Activated CD4-positive, alpha-beta T cell treated with anti-CD3 and anti-CD28 coated beads, Interleukin-2, amount 50 U/mL, for 24 hours (primary cell): ENCODE measurements around the gene SLC5A6.
A peak's percentile ranks its signal among the peaks of the same experiment; 100 is the strongest.

Experiments
- DNase-seq, 2 donors: peaks; one replicate each; pipeline ENCODE4 v3.0.0-alpha.2; 2020; ENCODE audit warnings: low read depth in 1 of 2, low spot score in 1 of 2

The SLC5A6 gene

GRCh38 chr2:27211943-27212625 lies at the start of gene SLC5A6, which contains the start of gene ATRAID:
Gene SLC5A6, minus strand, starts transcription at chr2:27212268. Its CDS starts 4,618 bp downstream, at chr2:27207650.
Gene ATRAID, plus strand, starts transcription at chr2:27212041. Its CDS starts 328 bp downstream, at chr2:27212369.
- DNase-seq, result peak; percentile 84 to 85

GRCh38 chr2:27261241-27261925 lies 49.3 kb upstream of the SLC5A6 start:
- DNase-seq, result no peak

GRCh38 chr2:27258051-27258450 lies 46.0 kb upstream of the SLC5A6 start:
- DNase-seq, result no peak

DNA sequence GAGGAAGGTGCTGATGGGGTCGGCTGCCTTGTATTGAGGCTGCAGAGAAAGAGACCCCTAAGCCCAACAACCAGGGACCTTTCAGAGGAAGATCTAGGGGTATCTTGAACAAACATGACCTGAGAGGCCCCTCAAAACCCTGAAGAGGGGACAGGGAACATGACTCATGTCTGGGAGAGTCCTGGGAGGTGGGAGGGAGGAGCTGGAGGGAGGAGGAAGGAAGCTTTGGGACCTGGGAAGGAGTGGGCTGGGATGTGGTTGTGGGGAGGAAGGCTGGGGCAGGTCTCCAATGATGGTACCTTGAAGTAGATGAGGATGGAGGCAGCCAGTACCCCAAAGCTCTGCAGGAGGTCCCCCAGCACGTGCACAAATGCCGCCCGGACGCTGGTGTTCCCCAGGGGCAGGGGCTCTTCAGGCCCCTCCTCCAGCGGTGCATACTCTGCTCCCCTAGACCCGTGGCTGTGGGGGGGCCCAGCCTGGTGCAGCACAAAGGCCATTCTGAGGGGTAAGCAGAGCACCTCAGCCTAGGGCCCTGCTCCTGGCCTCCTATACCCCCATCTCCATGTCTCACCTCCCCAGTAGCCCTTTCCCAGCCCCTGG lies 44.9 kb upstream of the SLC5A6 start:
- DNase-seq, result no peak

GRCh38 chr2:27255660-27256059 lies 43.6 kb upstream of the SLC5A6 start:
- no peak for DNase-seq

- no peak for DNase-seq
These were observed 43.1 kb upstream of the SLC5A6 start for GRCh38 chr2:27255187-27255586.

DNA sequence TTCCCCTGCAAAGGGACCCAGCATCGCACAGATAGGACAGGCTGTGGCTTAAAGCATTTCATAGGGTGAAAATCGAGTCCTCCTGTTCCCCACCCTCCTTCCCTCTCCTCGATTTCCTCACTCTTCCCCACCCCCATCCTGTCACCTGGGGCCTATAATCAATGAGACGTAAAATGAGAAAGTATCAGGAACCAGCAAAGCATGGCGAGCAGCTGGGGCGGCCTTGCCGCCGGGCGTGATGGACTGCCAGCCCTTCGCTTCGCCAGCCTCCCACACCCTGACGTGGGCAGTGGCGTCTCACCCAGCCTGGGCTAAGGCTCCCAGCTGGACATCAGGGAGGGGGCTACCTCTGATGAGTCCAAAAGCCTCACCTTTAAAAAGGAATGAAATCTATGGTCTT lies 39.7 kb upstream of the SLC5A6 start:
- no peak for DNase-seq

- DNase-seq, result no peak
These were observed 38.7 kb upstream of the SLC5A6 start for GRCh38 chr2:27250652-27251379.

DNA sequence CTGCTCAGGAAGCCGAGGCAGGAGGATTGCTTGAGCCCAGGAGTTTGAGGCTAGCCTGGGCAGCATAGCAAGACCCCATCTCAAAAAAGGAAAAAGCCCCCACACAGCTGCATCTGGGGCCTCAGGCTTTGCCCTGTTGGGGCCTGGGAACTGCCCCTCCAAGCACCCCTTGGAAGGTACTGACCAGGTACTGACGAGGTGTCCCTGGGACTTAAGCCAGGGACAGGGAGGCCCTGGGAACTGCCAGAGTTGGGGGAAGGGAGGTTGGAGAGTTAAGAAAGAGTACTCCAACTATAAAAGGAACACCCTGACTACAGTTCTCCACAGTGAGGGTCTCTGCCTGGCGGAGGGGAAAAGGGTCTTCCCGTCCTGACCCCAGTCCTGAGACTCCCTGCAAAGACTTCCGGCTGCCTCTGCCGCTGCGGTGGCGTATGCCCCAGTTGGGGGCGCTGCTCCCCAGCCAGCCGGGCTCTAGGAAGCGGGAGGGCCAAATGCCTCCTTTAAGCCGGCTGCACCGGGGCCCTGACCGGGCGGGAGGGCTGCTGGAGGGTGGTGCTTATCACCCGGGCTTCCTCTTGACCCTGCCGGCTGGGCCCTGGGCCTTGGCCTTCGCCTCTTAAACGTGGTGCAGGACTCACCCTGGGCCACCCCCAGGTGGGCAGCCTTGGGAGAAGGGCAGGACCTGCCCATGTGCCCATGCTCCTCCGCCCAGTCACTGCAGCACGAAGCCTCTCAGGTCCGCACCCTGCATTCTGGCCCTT lies 38.0 kb upstream of the SLC5A6 start:
- no peak for DNase-seq

DNA sequence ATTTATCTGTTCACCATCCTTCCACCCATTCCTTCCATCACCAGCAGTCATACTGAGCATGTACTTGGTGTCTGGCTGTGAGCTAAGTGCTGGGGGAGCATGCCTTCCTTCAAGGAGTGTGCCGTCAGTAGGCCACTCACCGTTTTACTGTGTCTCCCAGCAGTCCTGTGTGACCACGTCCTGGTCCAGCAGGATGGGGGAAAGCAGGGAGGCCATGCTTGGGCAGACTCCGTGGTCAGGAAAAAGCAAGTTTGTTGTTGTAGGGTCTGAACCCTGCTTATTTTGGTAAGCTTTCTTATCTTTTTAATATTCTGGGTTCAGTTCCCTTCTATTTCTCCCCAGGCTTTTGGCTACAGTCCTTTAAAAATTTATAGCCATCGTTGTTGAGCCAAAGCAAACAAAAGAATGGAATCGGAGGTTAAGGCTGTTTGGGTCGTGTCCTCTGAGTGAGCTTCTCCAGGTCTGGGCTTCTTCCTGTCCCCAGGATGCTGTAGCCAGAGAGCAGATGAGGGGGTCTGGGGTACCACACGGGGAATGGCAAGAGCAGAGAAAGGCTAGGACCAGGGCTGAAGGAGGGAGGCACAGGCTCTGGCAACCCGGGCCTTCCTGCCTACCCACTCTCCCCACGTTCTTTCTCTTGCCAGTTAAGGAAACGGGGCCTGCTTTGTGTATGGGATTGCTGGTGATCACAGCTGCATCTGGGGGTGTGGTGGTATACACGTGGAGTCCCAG lies 37.3 kb upstream of the SLC5A6 start:
- DNase-seq, result no peak

DNA sequence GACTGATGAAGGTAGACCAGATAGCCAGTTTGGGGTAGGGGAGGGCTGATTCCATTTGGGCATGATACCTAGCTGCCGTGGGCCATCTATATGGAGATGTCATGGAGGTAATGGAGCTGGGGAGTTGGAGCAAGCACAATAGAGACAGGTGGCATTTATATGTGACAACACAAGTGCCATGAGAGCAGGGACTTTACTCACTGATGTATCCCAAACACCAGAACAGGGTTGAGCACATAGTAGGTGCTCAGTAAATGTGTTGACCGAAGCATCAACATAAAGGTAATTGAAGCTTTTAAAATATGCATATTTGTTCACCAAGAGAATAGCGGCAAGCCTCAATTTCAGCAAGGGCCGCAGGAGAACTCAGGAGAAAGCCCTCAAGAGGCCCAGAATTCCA lies 35.8 kb upstream of the SLC5A6 start:
- DNase-seq, result no peak

DNA sequence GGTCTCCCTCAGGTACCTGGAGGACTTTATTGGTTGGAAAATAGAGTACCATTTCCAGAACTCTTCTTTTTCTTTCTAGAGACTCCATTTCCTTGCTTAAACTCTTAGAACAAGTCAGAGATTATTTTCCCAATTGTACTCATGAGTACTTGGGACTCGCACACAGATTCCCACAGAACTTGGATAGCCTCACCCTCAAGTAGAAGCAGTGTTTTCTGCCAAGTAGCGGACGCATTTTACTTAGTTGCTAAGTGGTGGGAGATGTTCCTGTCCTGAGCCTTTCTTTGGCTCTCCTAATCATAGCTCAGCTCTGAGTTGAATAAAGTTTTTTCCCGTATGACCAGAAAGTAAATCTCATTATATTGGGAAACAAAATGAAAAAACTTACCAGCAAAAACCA lies 33.6 kb upstream of the SLC5A6 start:
- no peak for DNase-seq

GRCh38 chr2:27245116-27245515 lies 33.0 kb upstream of the SLC5A6 start:
- DNase-seq, result no peak

DNA sequence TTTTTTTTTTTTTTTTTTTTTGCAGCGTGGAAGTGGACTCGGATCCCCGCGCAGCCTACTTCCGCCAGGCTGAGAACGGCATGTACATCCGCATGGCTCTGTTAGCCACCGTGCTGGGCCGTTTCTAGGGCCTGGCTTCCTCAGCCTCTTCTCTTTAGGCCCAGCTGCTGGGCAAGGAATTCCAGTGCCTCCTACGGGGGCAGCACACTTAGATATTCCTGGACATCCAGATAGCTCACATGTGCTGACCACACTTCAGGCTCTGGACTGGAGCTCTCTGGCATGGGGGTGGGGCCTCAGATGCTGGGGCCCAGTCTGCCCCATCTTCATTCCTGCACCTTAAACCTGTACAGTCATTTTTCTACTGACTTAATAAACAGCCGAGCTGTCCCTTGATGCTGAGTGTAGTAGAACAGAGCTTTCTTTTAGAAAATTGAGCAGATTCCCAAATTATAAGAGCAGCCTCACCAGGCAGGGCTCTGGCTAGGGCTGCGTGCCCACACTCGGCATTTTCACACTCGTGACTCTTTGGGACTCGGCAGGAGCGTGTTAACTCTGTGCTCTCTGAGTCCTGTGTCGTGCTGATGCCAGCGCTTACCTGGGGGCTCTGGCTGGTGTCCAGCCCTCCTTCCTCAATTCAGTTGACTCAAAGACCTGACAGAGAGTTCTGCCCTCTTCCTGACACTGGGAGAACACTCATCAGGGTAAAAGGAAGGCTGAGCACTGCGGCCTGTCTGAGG lies 31.5 kb upstream of the SLC5A6 start:
- no peak for DNase-seq

DNA sequence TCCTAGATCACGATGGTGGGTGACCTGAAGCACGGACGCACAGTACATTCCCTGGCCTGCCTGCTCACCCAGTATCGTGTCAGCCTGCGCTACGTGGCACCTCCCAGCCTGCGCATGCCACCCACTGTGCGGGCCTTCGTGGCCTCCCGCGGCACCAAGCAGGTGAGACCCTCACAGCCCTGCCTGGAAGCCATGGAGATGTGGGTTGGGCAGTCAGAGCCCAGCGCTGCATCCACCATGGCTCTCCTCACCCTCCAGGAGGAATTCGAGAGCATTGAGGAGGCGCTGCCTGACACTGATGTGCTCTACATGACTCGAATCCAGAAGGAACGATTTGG lies 30.5 kb upstream of the SLC5A6 start:
- DNase-seq, result no peak

- no peak for DNase-seq
These were observed 29.9 kb upstream of the SLC5A6 start for GRCh38 chr2:27241761-27242613.

DNA sequence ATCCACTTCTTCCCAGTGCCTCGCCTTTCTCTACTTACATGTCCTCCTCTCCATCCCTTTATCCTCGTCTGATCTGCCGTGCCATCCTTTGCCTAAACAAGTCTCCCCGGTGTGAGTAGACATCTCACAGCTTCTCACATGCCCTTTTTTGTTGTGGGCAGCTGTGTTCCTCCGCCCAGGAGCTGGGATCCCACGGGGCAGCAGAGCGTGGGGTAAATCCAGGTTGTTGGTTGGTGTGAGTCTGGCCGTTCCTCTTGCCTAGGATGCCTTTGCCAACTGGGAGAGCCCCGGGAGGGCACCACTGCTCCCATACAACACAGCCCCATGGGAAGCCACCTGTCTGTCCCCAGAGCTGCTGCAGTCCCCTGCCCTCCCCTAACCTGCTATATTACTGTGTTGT lies 28.3 kb upstream of the SLC5A6 start:
- no peak for DNase-seq

- DNase-seq, result no peak
These were observed 26.9 kb upstream of the SLC5A6 start for GRCh38 chr2:27238976-27239375.
